Cerebellar nuclear complex (tissue), 1 donor: Measurements from ENCODE around the gene ZNF692.
"Not testable (repeated sequence)": the region's sequence is repeated elsewhere in the genome, so short reads cannot be mapped to it uniquely, and the experiment has no call there.

ENCODE experiments used
- DNase-seq, 2 experiments: peaks; one replicate each; lab custom pipeline; 2025; lab: John Stamatoyannopoulos, UW

Gene ZNF692

GRCh38 chr1:248848602-248849001 lies 10.3 kb downstream of the ZNF692 start:
- no peak for DNase-seq

GRCh38 chr1:248847956-248848561 lies 10.8 kb downstream of the ZNF692 start:
- no peak for DNase-seq

DNA sequence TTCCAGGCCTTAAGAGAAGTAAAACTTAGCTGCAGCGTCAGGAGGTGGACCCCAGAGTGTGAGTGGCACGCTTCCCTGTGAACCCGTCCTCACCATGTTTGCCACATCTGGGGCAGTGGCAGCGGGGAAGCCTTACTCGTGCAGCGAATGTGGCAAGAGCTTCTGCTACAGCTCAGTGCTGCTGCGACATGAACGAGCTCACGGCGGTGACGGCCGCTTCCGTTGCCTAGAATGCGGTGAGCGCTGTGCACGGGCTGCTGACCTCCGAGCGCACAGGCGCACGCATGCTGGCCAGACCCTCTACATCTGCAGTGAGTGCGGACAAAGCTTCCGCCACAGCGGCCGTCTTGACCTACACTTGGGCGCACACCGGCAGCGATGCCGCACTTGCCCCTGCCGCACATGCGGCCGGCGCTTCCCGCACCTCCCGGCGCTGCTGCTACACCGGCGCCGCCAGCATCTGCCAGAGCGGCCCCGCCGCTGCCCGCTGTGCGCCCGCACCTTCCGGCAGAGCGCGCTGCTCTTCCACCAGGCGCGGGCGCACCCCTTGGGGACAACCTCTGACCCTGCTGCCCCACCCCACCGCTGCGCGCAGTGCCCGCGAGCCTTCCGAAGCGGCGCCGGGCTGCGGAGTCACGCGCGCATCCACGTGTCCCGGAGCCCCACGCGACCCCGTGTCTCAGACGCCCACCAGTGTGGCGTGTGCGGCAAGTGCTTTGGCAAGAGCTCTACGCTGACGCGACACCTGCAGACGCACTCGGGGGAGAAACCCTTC lies 11.5 kb downstream of the ZNF692 start:
- no peak for DNase-seq

DNA sequence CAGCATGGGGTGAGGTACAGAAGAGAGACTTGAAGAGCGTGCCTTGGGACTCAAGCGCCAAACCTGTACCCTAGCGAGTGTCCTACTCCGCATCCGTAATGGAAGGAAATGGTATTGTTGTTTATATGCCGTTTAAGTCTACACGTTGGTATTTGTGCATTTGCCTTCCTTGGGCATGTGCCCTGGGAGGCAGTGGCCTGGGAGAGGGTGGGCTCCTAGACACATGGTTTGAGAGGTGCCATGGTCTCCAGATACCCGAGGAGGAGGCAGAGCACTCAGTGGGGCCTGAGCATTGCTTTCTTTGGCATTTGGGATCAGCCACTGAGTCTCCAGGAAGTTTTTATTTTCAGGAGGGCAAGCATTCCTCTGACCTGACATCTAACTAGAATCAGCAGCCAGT lies 14.4 kb downstream of the ZNF692 start:
- DNase-seq = no peak

GRCh38 chr1:248843687-248844086 lies 15.2 kb downstream of the ZNF692 start:
- no peak for DNase-seq

DNA sequence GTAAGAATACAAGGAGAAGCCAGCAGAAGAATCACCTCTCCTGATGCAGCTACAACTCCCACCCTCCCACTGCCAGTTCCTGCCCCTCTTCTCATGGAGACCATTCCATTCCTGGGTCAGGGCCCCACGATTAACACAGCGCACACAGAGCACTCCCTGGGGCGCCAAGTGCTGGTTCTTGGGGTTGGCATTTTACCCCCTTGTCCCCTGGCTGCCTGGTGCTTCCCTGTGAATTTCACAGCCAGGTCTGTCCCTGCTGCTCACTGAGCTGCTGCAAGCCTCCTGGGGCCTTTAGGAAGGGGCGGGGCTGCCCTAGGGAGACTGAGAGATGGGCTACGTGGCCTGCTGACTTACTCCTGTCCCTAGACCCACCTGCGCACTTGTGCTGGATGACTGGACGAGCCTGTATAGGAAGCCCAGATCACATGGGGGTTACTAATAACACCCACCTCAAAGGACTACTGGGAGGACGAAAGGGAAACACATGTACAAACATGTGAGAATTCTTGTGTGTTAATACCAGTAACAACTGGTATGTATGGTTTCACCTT lies 16.0 kb downstream of the ZNF692 start:
- no peak for DNase-seq

GRCh38 chr1:248841702-248842395 lies 17.0 kb downstream of the ZNF692 start:
- no peak for DNase-seq

DNA sequence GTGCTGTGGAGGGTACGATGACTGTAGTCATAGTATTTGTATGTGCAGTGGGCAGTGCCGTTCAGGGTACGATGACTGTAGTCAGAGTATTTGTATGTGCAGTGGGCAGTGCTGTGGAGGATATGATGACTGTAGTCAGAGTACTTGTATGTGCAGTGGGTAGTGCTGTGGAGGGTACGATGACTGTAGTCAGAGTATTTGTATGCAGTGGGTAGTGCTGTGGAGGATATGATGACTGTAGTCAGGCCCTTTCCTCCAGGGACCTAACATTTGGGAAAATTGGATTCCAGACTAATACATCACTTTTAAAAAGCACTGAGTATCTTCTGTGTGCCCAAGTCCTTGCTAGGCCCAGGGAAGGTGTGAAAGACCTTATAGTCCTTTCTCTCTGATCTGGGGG lies 17.9 kb downstream of the ZNF692 start:
- no peak for DNase-seq

GRCh38 chr1:248839168-248839555 lies 19.7 kb downstream of the ZNF692 start:
- DNase-seq = no peak

DNA sequence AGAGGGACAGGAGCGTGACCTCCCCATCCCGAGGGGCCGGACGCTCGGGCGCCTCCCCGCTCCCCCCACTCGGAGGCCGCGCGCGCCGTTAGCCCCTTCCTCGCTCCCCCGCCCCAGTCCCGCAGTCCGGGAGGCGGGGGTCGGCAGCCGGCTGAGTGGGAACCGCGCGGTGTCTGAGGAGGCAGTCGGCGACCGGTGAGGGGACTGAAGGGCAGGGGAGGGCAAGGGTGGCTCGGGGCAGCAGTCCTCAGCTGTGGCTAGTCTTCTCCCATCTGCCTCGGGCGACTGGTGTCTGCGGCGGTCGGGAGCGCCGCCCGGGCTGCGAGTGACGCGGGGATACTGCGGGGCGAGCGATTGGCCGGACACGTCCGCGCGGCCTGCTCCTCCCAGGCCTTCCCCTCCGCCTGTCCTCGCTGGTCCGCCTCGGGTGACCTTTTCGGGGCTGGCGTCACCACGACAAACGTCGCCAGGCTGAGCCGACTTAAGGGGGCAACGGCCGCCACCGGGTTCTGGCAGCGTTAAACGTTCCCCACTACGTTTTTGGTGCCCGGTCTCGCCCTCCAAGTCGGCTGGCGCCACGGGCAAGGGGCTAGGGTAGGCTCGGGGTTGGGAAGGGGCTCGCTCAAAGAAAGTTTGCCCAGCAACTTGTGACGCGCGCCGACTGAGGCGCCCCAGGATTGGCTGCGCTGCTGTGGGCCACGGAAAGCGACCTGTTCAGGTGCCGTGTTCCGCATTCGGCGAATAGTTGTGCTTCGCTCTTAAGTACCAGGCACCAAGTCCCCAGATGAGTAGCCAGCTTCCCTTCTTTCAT lies 20.3 kb downstream of the ZNF692 start:
- peak; percentile 73 to 75 for DNase-seq

DNA sequence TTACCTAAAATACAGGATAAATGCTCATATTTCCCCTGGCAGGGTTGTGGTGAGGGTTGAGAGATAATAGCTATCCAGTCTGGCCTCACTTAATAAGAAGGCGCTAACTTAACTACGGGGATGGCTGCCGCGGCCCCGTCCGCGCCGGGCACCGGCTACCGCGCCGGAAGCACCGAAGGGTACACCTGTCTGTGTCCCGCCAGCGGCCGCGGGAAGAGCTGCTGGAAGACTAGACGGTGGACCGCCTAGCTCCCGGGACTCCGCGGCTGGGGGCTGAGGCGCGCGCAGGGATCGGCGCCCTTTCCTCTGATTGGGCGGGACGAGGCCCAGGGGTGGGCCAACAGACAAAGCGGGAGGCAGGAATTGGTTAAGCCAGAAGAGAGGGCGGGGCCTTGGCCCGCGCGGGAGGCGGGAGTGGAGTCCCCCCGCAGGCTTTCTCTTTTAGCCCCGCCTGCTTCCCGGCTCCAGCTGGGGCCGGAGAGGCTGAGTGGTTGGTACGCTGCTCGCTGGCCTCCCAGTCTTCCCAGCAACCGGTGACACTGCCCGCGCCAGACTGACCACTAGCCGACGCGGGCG lies 21.0 kb downstream of the ZNF692 start, which contains the start of gene ZNF672:
Gene ZNF672, plus strand, starts transcription at position 444 of the 576 bp plus-strand sequence. CDS start 9,051 bp downstream, outside the sequence.
- DNase-seq = peak; percentile 93 to 98

GRCh38 chr1:248837045-248837780 lies 21.7 kb downstream of the ZNF692 start:
- DNase-seq = no peak

DNA sequence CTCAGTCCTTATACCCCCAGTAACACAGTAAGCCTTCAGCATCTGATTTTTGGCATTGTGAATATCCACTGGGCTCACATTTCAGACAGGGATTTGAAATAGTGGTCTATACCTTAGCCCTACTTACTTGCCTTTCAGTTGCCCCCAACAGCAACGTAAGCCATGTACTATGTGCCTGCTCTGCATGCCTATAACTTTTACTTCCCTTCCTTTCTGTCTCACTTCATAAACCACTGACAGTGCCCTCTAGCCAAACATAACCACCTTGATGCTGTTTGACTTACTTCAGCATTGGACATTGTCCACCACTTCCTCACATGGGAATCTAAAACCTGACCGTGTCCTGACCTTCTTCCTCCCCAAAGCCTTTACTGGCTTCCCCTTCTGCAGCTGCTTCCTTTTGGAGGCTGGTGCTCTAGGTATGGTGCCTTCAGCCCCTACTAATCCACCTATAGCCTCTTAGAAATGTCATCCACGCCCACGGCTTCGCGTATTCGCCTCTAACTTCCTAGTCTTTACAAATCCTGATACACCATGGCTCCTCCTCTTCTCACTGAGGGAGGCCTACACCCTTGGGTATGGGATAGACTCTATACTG lies 24.4 kb downstream of the ZNF692 start:
- DNase-seq = no peak

DNA sequence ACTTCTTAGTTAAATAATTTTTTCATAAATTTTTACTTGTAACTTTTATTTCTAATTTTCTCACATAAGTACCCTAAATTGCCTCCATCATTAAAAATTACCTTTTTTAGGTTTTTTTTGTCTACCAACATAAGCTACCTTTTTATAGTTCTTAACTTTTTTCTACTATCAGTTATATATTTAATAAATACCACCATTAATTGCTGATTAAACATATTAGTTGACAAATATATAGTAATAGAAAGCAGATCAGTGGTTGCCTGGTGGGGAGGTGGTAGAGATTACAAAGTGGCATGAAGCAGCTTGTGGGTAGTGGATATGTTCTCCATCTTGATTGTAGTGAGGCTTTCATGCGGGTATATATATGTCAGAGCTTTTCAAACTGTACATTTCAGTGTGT lies 27.0 kb downstream of the ZNF692 start:
- no peak for DNase-seq

DNA sequence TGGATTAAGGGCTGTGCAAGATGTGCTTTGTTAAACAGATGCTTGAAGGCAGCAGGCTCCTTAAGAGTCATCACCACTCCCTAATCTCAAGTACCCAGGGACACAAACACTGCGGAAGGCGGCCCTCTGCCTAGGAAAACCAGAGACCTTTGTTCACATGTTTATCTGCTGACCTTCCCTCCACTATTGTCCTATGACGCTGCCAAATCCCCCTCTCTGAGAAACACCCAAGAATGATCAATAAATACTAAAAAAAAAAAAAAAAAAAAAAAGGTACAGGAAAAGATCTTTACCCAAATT lies 28.2 kb downstream of the ZNF692 start:
- DNase-seq = not testable (repeated sequence)

- DNase-seq = no peak
Measured at GRCh38 chr1:248828845-248829244, 30.0 kb downstream of the ZNF692 start.

- DNase-seq = peak; percentile 79 to 94
Measured at GRCh38 chr1:248825909-248826760, 32.8 kb downstream of the ZNF692 start, which contains the start of gene SH3BP5L. Gene SH3BP5L, minus strand, starts transcription at chr1:248825915. Its CDS starts 980 bp downstream, at chr1:248824935.

- no peak for DNase-seq
Measured at GRCh38 chr1:248825573-248825908, 33.3 kb downstream of the ZNF692 start.

DNA sequence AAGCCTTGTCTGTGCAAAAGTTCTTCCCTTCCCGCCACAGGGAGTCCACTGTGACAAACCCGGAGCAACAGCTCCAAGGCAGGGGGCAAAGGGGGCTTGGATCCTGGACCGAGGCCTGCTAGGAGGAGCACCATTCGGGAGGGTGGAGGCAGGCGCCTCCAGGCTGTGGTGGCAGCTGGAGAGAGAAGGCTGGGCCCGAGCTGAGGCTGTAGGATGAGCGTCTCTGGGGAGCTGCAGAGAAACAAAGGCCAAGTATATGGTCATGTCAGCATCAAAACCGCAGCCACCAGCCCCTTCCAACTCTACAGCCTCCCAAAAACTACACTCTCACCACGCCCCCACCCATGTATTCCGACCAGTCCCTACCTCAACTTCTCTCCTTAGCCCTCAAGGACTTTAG lies 33.7 kb downstream of the ZNF692 start:
- DNase-seq = no peak

DNA sequence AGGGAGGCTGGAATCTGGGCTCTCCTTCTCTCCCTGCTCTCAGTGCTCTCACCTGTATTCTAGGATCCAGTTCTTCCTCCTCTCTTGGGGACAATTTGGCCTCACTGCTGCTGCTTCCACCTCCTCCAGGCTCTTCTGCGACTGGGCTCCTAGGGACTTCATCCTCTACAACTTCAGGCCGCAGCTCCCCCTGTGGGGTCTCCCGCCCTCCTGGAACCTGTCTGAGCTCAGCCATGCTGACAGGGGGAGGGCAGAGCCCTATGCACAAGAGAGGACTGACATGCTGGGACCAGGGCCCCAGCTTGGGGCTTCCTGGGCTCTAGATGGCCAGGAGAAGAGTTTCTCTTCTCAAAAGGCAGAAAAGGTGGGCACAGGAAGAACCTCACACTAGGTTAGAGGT lies 34.2 kb downstream of the ZNF692 start:
- no peak for DNase-seq
